Stomach (tissue), 4 donors: ENCODE results near the gene PRKCI.

Source experiments
- POLR2A ChIP-seq, 4 donors: fragments of 450-650 bp; IDR thresholded peaks; one replicate each; pipeline ENCODE4 v1.6.1; 2016; ENCODE audit warnings: antibody characterized with exemption in 4 of 4, control low read depth in 2 of 4, mild to moderate bottlenecking in 1 of 4, moderate library complexity in 1 of 4
- POLR2AphosphoS5 ChIP-seq, 3 donors: sonication (generic); formaldehyde crosslinking; IDR thresholded peaks; one replicate each; pipeline ENCODE4 v1.6.1; 2016; ENCODE audit warnings: antibody characterized with exemption in 3 of 3
- TF ChIP-seq, protein P1 (sequence below), 7 experiments: fragments of 450-650 bp in 4 of 7; fragments of 200-600 bp in 3 of 7; sonication (generic) in 3 of 7; IDR thresholded peaks; one replicate each; pipeline ENCODE4 v1.5.1; 2016 to 2019; ENCODE audit warnings: antibody characterized with exemption in 7 of 7, control low read depth in 2 of 7, mild to moderate bottlenecking in 1 of 7

DNA sequence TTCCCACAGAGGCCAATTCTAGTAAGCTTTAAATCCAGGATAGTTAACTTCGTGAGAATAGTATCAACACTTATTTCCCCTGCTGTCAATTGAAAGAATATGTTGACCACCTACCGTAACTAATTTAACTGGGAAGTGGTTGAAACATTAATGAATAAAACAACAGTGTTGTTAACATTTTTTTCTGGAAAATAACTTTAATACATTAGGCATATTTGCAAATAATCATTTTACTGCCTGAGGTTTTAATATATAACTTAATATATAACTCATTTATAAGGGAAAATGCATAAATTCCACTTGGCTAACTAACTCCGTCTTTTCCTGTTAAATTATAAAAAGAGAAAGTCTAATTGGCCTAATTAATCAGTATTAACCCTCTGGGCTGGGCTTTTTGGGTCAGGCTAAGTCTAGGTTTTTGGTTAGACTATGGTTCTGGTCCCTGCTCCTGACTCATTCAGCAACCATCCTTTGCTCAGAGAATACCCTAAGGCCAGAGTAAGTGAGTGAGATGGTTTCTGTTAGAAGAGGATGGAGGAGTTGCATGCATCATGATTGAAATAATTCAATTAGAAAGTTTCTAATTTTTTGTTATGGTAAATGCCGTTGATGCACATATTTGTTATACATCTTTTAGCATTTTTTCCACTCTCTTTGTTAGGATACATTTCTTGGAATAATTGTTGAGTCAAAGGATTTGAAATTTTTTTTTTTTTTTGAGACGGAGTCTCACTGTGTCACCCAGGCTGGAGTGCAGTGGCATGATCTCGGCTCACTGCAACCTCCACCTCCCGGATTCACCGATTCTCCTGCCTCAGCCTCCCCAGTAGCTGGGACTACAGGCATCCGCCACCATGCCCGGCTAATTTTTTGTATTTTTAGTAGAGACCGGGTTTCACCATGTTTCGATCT, 124.5 kb downstream of the PRKCI start:
- TF ChIP-seq, protein P1, sequence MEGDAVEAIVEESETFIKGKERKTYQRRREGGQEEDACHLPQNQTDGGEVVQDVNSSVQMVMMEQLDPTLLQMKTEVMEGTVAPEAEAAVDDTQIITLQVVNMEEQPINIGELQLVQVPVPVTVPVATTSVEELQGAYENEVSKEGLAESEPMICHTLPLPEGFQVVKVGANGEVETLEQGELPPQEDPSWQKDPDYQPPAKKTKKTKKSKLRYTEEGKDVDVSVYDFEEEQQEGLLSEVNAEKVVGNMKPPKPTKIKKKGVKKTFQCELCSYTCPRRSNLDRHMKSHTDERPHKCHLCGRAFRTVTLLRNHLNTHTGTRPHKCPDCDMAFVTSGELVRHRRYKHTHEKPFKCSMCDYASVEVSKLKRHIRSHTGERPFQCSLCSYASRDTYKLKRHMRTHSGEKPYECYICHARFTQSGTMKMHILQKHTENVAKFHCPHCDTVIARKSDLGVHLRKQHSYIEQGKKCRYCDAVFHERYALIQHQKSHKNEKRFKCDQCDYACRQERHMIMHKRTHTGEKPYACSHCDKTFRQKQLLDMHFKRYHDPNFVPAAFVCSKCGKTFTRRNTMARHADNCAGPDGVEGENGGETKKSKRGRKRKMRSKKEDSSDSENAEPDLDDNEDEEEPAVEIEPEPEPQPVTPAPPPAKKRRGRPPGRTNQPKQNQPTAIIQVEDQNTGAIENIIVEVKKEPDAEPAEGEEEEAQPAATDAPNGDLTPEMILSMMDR (IDR thresholded peaks at IDR 0.05) = no peak
- TF ChIP-seq POLR2A (IDR thresholded peaks at IDR 0.05) (no peak), POLR2AphosphoS5 (IDR thresholded peaks at IDR 0.05) (no peak)
